GM18519 (cell line): ENCODE results near the gene HIRIP3.

Source experiments
- ATAC-seq: cut with Tn5 transposase; IDR thresholded peaks from one replicate; pipeline ENCODE4 v1.9.1; 2021; ENCODE audit warnings: mild to moderate bottlenecking, moderate library complexity; ENCODE audit not compliant: unreplicated experiment, low FRiP score

The HIRIP3 gene

DNA sequence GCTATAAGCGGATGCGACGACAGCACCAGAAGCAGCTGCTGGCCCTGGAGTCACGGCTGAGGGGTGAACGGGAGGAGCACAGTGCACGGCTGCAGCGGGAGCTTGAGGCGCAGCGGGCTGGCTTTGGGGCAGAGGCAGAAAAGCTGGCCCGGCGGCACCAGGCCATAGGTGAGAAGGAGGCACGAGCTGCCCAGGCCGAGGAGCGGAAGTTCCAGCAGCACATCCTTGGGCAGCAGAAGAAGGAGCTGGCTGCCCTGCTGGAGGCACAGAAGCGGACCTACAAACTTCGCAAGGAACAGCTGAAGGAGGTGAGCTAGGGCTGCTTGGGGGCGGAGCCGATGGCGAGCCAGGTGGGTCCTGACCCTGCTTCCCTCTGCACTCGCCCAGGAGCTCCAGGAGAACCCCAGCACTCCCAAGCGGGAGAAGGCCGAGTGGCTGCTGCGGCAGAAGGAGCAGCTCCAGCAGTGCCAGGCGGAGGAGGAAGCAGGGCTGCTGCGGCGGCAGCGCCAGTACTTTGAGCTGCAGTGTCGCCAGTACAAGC is 10.1 kb downstream of the HIRIP3 start:
- ATAC-seq: no peak

DNA sequence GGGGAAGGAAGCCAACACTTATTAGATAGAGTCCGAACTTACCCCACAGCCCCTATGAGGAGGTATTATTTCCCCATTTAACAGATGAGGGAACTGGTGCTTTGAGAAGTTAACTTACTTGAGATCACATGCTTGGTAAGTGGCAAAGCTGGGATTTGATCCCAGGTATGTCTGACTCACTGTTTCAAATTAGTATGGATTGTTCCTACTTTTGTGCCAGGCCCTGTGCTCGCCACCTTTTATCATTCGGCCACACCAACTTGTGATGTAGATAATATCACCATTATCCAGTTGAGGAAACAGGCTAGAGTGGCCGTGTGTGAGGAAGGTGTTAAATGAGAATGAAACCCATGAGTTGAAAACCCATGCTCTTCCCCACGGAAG is 10.7 kb downstream of the HIRIP3 start:
- no peak for ATAC-seq

DNA sequence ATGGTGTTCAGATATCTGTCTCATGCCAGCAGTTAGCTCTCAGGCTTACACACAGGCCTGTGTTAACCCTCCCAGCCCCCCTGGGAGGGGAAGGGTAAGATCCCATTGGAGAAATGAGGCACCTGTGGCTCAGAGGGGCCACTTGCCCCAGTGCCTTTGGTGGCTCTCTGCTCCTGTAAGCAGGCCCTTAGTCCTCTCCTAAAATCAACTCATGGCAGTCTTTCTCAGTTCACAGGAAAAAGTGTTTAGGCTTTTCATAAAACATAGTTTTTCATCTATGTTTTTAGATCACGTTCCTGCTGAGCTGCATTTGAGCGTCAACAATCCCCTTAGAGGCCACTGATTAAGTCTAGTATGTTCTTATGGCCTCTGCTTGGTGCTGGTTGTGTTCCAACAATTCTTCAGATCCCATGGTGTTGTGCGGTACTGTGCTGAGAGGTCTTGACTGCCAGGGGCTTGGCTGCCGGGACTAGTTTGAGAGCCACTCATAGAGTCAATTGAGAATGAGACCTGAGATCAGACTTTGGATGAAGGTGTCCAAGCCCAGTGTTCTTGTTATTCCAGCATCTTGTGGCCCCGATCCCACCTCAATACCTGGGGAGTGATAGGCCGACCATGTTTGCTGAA is 11.2 kb downstream of the HIRIP3 start:
- ATAC-seq: no peak

DNA sequence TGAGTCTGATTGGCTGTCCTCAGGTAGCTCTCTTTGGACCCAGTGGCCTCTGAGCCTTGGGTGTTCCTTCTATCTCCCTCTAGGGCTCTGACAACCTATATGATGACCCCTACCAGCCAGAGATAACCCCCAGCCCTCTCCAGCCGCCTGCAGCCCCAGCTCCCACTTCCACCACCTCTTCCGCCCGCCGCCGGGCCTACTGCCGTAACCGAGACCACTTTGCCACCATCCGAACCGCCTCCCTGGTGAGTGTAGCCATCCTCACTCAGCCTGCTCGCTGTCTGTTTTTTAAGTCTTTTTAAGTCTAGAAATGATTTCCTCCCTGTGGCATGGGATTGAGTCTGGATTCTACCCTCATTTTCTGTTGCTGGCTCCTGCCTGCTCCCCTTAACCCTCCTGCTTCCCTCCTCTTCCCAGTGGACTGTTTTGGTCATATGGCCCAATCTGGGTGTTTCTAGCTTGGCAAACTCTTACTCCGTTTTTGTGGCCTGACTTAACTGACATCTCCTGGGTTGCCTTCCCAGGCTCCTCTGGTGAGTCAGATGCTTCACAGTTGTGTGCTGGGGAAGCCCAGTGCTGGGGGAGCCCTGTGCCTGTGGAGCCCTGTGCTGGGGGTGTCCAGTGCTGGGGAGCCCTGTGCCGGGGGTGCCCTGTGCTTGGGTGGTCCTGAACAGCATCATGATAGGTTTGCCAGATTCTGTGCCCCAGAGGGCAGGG is 11.8 kb downstream of the HIRIP3 start:
- no peak for ATAC-seq

DNA sequence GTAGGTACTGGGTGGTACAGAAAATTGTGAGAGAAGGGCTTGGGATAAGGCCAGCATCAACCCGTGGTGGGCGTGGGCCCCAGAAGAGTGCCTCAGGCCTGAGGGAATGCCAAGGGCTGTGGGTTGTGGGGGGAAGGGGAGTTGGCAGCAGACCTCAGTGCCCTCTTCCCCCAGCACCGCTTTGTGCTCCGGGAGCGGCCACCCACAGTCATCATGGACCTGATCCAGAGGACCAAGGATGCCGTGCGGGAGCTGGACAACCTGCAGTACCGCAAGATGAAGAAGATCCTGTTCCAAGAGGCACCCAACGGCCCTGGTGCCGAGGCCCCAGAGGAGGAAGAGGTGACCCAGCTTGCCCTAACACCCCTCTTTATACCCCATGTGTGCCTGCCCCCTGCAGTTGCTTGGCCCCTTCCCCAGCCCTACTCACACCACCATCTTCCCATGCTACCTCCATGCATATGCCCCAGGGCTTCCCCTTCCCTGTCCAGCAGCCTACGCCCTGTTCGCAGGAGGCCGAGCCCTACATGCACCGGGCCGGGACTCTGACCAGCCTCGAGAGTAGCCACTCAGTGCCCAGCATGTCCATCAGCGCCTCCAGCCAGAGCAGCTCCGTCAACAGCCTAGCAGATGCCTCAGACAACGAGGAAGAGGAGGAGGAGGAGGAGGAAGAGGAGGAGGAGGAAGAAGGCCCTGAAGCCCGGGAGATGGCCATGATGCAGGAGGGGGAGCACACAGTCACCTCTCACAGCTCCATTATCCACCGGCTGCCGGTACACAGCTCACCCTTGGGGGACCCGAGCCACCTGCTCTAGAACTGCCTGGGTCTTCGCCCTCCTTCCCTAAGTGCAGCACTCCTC is 12.6 kb downstream of the HIRIP3 start:
- no peak for ATAC-seq

DNA sequence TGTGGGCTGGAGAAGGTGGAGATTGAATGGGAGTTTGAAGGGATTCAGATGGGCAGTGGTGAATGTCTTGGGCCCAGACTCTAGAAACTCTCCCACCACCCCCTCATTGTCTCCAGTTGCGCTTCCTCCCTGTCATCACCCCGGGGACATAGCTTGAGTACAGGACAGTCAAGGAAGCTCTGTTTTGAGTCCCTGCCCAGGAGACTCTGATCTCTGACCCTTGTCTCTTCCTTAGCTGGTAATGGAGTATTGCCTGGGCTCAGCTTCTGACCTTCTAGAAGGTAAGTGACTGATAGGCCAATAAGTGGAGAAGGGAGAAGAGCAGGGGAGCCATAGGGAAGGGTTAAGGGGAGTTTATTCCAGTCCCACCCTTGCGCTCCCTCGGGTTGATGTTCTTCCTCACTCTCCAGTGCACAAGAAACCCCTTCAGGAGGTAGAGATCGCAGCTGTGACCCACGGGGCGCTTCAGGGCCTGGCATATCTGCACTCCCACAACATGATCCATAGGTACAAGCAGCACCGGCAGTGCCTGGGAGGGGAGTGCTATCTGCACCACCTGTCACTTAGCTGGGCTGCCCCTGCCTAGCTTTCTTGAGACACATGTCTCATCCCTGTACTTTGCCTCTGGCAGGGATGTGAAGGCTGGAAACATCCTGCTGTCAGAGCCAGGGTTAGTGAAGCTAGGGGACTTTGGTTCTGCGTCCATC is 16.7 kb downstream of the HIRIP3 start:
- ATAC-seq: no peak

DNA sequence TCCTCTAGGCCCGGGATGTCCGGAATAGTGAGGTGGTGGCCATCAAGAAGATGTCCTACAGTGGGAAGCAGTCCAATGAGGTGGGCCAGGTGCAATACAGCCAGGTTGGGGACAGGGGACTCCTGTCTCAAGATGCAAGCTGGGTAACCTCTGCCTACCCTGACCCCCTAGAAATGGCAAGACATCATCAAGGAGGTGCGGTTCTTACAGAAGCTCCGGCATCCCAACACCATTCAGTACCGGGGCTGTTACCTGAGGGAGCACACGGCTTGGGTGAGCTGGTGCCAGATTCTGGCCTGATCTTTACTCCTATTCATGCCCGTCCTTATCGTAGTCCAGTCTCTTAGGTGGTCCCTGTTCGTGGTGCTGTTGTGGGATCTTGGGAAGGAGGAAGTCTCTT is 17.3 kb downstream of the HIRIP3 start:
- no peak for ATAC-seq

DNA sequence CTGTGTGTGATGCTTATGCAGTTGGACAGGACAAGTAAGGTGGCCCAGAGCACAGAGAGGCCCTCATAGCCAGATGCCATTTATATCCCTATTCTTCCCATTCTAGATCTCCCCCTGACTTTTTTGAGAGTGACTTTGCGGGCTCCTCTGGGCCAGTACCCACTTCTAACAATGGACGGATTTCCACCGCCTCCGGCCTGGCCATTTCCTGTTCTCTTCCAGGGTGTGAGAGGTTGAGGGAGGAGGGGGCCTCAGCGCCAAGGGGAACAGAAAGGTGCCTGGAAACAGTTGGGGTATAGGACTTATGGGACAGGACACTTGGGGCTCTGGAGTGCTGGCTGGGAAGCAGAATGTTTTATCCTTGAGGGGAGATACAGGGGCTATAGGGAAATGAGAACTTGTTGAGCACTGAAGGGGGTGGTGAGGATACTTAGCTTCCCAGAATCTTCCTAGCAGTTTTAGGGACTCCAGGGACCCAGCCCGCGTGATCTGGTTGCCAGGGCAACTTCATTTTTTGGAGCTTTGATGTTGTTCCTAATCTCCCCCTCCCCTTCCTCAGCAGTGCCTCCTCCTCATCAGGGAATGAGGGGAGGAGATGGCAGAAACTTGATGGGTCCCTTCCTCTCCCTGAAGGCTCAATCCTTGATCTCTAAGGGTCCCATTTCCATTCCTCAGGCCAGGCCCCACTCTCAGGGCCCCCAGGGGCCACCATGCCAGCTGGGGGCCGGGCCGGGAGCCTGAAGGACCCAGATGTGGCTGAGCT is 18.2 kb downstream of the HIRIP3 start:
- no peak for ATAC-seq

DNA sequence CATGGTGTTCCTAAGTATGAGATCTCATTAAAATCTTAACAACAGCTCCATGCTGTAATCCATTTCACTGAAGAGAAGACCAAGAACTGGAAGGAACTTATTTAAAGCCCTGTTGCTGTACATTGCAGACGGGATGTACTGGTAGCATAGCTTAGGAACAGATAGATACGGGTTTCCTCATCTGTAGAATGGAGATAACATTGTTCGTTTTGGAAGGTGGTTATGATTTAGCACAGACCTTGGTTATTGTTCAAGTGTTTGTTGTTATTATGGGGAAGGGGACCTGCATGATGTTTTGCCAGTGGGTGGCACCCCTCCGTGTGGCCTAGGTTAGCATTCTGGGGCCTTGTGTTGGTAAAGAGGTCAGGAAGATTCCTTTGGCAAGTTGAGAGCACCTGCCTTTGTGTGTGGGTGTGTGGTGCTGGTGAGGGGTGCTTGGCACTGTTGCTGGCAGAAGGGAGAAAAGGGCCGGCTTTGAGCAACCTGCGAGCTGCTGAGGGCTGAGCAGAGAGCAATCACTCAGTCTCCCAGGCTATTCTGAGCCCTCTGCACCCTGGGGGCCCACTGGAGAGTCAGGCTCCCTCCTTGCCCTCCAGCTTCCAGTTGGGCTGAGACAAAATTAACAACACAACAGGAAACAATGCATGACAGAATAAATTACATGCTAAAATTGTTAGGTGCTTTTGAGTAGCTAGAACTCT is 19.5 kb downstream of the HIRIP3 start:
- no peak for ATAC-seq

DNA sequence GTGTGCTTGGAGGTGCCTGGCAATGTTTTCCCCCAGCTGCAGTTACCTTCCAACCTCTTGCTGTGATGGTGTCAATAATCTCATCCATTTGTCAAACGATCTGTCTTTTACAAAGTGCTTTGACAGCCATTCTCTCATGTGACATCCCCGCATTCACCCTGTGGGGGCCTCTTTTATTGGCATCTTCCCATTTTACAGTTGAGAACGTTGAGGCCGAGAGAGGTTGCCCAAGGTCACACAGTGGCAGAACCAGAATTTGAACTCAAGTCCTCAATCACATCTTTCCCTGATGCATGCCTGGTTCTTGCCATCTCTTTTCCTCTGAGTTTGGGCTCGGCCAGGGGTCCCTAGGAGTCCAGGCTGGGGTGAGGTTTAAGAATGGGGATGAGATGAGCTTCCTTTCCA is 20.3 kb downstream of the HIRIP3 start:
- ATAC-seq: no peak

DNA sequence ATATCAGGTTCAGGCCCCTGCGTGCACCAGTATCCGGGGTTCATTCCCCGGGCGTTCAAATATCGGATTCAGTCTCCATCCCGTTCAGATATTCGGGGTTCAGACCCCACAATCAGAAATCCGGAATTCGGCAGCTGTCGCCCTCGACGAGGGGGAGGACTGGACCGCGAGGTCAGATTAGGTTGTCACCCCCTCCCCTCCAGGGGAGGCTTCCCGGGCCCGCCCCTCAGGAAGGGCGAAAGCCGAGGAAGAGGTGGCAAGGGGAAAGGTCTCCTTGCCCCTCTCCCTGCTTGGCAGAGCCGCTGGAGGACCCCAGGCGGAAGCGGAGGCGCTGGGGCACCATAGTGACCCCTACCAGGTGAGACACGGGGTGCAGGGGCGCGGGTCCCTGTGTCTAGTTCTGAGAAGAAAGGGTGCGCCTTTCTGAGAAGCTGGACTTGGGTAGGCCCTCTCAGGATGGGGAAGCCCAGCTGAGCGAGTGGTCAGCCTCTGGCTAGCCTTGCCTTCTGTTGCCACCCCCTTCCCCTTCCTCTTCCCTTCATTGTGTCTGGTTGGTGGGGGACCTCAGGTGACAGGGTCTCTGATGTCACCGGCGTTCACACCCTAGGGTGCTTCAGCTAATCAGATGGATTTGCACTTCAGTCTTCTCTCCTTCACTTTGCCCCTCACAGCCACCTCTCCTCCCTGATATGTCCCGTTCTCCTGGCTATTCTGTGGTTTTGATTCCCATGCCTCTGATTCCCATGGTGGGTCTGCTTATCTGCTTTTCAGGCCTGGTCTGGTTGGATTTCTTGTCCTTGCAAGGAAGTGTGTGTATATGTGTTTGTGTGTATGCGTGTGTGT is 20.9 kb downstream of the HIRIP3 start:
- ATAC-seq: no peak

DNA sequence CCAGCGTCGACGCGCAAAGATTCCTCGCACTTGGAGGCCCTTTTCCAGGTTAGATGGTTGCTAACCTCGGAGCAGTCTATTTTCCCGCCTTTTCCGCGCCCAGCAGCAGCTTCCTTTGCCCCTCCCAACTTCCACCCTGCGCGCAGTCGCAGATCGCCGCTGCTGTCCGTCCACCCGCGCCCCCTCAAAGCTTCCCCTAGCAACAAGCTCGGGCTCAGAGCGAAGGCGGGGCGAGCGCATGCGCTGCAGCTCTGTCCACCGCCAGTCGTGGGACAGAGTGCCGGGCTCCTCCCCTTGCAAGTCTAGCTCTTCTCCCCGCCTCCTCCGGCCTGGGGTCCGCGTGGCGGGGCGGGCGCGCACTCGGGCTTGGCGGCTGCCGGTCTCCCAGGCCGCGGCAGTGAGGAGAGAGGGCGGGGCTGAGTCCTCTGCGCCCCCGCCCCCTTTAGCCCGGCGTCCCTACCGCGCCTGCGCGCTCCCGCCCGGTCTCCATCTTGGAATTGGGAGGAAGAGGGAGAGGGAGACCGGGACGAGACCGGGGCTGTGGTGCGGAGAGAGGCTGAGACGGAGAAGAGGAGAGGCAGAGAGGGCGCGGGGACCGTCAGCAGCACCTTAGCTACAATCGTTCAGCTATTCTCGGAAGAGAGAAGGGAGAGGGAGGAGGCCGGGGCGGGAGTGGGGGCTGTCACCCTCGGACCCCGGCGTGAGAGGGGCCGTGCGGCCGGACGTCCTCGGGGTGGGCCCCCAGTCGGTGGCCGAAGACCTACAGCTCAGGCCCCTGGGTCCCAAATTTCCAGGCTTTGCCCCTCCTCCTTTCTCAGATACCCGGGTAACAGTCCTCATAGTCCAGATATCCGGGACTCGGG is 21.8 kb downstream of the HIRIP3 start, which contains the start of gene TAOK2:
TAOK2 (plus strand) TSS at position 485 of the 863 bp plus-strand sequence. CDS start 3,905 bp downstream, outside the sequence.
- ATAC-seq: peak; percentile 68

DNA sequence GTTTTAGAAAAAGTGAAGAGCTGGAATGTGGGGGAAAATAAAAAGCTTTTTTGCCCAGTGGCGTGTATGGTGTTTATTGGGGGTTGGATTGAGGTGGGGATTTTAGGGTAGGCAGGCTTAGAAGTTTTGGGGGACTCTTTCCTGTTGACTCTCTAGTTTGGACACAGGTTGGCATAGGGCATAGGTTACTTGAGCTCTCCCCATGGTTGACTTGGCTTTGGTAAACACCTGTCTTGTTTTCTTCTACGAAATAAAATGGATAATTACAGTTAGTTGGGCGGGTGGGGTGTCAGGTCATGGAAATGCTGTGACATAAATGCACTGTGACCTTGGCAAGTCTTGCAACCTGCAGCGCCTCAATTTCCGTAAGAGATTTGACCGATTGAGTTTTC is 22.4 kb downstream of the HIRIP3 start:
- ATAC-seq: no peak

DNA sequence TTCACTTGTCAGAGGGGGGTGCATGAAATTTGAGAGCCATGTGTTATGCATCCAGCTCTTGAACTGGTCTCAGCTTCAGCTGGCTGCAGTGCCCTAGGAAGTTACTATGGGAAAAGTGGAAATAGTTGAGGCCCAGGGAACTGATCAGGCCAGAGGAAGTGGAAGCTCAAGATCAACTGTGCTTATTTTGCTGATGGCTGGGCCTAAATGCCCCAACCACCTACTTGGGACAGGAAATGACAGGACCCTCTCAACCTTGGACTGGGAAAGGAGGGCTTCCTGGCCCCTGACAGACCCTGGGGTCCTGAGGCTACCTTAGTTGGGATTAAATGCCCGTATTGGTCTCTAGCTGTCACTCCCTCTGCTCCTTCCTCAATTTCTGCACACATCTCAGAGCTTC is 22.9 kb downstream of the HIRIP3 start:
- no peak for ATAC-seq

DNA sequence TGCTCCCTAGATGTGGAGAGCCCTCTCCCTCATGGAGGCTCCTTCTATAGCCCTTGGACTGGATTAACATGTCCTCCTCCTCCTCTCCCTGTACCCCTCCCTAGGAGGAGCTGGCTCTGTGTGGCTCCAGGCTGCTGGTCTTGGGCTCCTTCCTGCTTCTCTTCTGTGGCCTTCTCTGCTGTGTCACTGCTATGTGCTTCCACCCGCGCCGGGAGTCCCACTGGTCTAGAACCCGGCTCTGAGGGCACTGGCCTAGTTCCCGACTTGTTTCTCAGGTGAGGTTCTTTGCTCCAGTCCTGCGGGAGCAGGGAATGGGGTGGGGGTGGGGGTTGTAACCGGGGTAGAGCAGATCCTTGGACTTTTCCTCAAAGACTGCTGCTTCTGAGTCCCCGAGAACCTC is 24.1 kb downstream of the HIRIP3 start:
- no peak for ATAC-seq

DNA sequence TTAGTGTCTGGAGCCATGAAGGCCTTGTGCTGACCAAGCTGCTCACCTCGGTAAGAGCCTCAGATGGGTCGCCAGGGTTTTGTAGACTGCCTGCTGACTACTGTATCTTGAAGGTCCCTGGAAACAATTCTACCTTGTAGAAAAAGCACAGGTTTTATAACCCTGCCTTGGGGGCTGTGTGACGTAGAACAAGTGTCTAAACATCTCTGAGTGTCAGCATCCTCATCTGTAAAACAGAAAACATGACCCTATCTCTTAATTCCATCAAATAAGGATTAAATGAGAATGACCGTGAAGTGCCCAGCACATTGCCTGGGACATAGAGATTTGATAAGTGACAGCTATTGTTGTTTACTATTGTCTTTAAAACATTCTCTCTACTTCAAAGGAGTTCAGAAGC is 27.2 kb downstream of the HIRIP3 start:
- ATAC-seq: no peak

DNA sequence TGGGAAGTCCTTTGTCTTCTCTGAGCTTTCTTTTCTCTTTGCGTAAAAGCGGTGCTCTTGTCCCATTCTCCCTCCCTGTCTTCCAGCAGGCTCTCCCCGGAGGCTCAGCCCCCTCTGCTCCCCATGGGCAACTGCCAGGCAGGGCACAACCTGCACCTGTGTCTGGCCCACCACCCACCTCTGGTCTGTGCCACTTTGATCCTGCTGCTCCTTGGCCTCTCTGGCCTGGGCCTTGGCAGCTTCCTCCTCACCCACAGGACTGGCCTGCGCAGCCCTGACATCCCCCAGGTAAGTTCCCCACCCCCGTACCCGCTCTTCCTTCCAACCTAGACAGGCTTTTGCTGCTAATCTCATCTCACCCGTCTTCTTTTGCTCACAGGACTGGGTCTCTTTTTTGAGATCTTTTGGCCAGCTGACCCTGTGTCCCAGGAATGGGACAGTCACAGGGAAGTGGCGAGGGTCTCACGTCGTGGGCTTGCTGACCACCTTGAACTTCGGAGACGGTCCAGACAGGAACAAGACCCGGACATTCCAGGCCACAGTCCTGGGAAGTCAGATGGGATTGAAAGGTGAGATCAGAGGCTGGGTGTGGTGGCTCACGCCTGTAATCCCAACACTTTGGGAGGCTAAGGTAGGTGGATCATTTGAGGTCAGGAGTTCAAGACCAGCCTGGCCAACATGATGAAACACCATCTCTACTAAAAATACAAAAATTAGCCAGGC is 32.2 kb downstream of the HIRIP3 start:
- ATAC-seq: no peak
